H1 (cell line): ENCODE measurements around the gene DOP1B. TPM values are rescaled to one million over a fixed set of nuclear protein-coding genes. Genes with fewer than 3 reads are reported as not detected.

Source experiments
- CTCF ChIA-PET: fragments of 300-600 bp; sonication (Branson Sonifier 250); formaldehyde crosslinking; loops from one replicate; lab custom pipeline; 2021; ENCODE audit not compliant: partially characterized antibody; lab: Charles Lee
- POLR2A ChIA-PET: fragments of 300-600 bp; sonication (Branson Sonifier 250); formaldehyde crosslinking; loops from one replicate; lab custom pipeline; 2021; ENCODE audit warnings: inconsistent platforms; ENCODE audit not compliant: partially characterized antibody; lab: Charles Lee
- DNase-seq, 2 experiments: peaks; one replicate each; pipeline versions ENCODE4 v3.0.0 to v3.0.0-alpha.2; 2010 to 2022; ENCODE audit warnings: low spot score in 2 of 2, low read depth in 1 of 2, mixed read lengths in 1 of 2
- FAIRE-seq: peaks from 2 replicates; lab custom pipeline; 2011; peaks lifted over from hg19 to GRCh38; lab: Jason Lieb, UNC
- H2AFZ ChIP-seq: 2 replicates; pipeline ENCODE4 v1.8.1; 2012; ENCODE audit warnings: low read length, inconsistent platforms
- H2AK5ac ChIP-seq: 2 replicates; pipeline ENCODE4 v1.6.1; 2013; ENCODE audit warnings: low read depth, low read length
- H2BK120ac ChIP-seq: replicated peaks from 2 replicates; pipeline ENCODE3; 2013; ENCODE audit warnings: low read depth, low read length, inconsistent platforms
- H2BK12ac ChIP-seq: 2 replicates; pipeline ENCODE4 v1.6.1; 2013; ENCODE audit warnings: low read depth, low read length
- H2BK15ac ChIP-seq: 2 replicates; pipeline ENCODE4 v1.6.1; 2013; ENCODE audit warnings: low read length
- H2BK20ac ChIP-seq: 2 replicates; pipeline ENCODE4 v1.6.1; 2013; ENCODE audit warnings: low read length
- H2BK5ac ChIP-seq: 2 replicates; pipeline ENCODE4 v1.6.1; 2013; ENCODE audit warnings: low read depth, low read length
- H3K14ac ChIP-seq: 2 replicates; pipeline ENCODE4 v1.6.1; 2013; ENCODE audit warnings: inconsistent platforms; ENCODE audit not compliant: insufficient read length
- H3K18ac ChIP-seq: 2 replicates; pipeline ENCODE4 v1.6.1; 2013; ENCODE audit warnings: low read length; ENCODE audit errors: extremely low read depth
- H3K23ac ChIP-seq: 2 replicates; pipeline ENCODE4 v1.6.1; 2013; ENCODE audit warnings: inconsistent platforms; ENCODE audit not compliant: insufficient read length
- H3K23me2 ChIP-seq: 2 replicates; pipeline ENCODE4 v1.6.1; 2013; ENCODE audit warnings: low read depth, low read length
- H3K27ac ChIP-seq: 2 replicates; pipeline ENCODE4 v1.6.1; 2011; ENCODE audit warnings: low read depth, low read length, inconsistent platforms
- H3K27me3 ChIP-seq, 4 experiments: replicated peaks in 1 of 4; 1 replicate in 1 of 4; 2 replicates in 3 of 4; pipeline versions ENCODE4 v1.6.1 to v1.8.1; 2011 to 2013; ENCODE audit warnings: low read length in 3 of 4, mild to moderate bottlenecking in 3 of 4, inconsistent platforms in 2 of 4, mixed read lengths in 2 of 4, moderate library complexity in 1 of 4; ENCODE audit not compliant: control insufficient read depth in 3 of 4, insufficient read depth in 3 of 4; ENCODE audit errors: extremely low read depth in 1 of 4
- H3K36me3 ChIP-seq, 4 experiments: 2 replicates each; pipeline versions ENCODE4 v1.6.1 to v1.8.1; 2011 to 2013; ENCODE audit warnings: mild to moderate bottlenecking in 4 of 4, low read length in 3 of 4, moderate library complexity in 2 of 4, control low read depth in 1 of 4, inconsistent platforms in 1 of 4; ENCODE audit not compliant: insufficient read depth in 4 of 4, control insufficient read depth in 2 of 4
- H3K4ac ChIP-seq: replicated peaks from 2 replicates; pipeline ENCODE3; 2013; ENCODE audit warnings: low read length, low read depth, mixed read lengths, inconsistent platforms; ENCODE audit not compliant: insufficient read length
- H3K4me1 ChIP-seq, 4 experiments: replicated peaks in 1 of 4; 1 replicate in 1 of 4; 2 replicates in 3 of 4; pipeline versions ENCODE4 v1.6.1 to v1.8.1; 2011 to 2013; ENCODE audit warnings: low read length in 3 of 4, inconsistent platforms in 2 of 4, mixed read lengths in 1 of 4; ENCODE audit not compliant: insufficient read depth in 4 of 4, control insufficient read depth in 3 of 4
- H3K4me2 ChIP-seq, 2 experiments: 2 replicates each; pipeline versions ENCODE4 v1.6.1 to v1.8.1; 2011 to 2013; ENCODE audit warnings: low read depth in 2 of 2, low read length in 2 of 2, control low read depth in 1 of 2, inconsistent platforms in 1 of 2, mild to moderate bottlenecking in 1 of 2; ENCODE audit not compliant: insufficient read depth in 1 of 2
- H3K4me3 ChIP-seq, 4 experiments: fragments of 200-600, 300-600 bp in 1 of 4; sonication (generic), shearing (Covaris generic), sonication (Bioruptor Twin) in 1 of 4; 2 replicates each; pipeline versions ENCODE4 v1.5.1 to v1.8.1; 2011 to 2016; ENCODE audit warnings: low read length in 4 of 4, low read depth in 3 of 4, control low read depth in 2 of 4, inconsistent platforms in 2 of 4, mild to moderate bottlenecking in 2 of 4, mixed read lengths in 1 of 4, moderate library complexity in 1 of 4; ENCODE audit not compliant: insufficient read depth in 2 of 4; ENCODE audit errors: extremely low read depth in 1 of 4
- H3K56ac ChIP-seq: replicated peaks from 2 replicates; pipeline ENCODE3; 2013; ENCODE audit warnings: low read depth, mild to moderate bottlenecking, mixed read lengths, low read length, inconsistent platforms; ENCODE audit not compliant: insufficient read length
- H3K79me1 ChIP-seq: 2 replicates; pipeline ENCODE4 v1.6.1; 2013; ENCODE audit warnings: low read depth, low read length, control low read depth
- H3K79me2 ChIP-seq, 2 experiments: 2 replicates each; pipeline versions ENCODE4 v1.6.1 to v1.8.1; 2012 to 2013; ENCODE audit warnings: low read length in 2 of 2, mild to moderate bottlenecking in 2 of 2, inconsistent platforms in 1 of 2; ENCODE audit not compliant: insufficient read depth in 2 of 2, control insufficient read depth in 1 of 2
- H3K9ac ChIP-seq, 4 experiments: replicated peaks in 1 of 4; 1 replicate in 1 of 4; 2 replicates in 3 of 4; pipeline versions ENCODE4 v1.6.1 to v1.8.1; 2011 to 2013; ENCODE audit warnings: low read depth in 3 of 4, low read length in 3 of 4, control low read depth in 2 of 4, mild to moderate bottlenecking in 2 of 4, moderate library complexity in 2 of 4, inconsistent platforms in 1 of 4; ENCODE audit errors: extremely low read depth in 1 of 4
- H3K9me3 ChIP-seq, 2 experiments: 2 replicates each; pipeline versions ENCODE4 v1.6.1 to v1.8.1; 2012 to 2013; ENCODE audit warnings: mild to moderate bottlenecking in 2 of 2, moderate library complexity in 2 of 2, control low read depth in 1 of 2, inconsistent platforms in 1 of 2, low read depth in 1 of 2, low read length in 1 of 2, mixed read lengths in 1 of 2; ENCODE audit not compliant: insufficient read depth in 2 of 2
- H4K20me1 ChIP-seq, 2 experiments: replicated peaks in 1 of 2; 2 replicates each; pipeline versions ENCODE3 to v1.8.1; 2011 to 2013; ENCODE audit warnings: inconsistent platforms in 2 of 2, low read length in 2 of 2, mild to moderate bottlenecking in 1 of 2; ENCODE audit not compliant: insufficient read depth in 2 of 2, control insufficient read depth in 1 of 2
- H4K5ac ChIP-seq: 2 replicates; pipeline ENCODE4 v1.6.1; 2013; ENCODE audit warnings: low read length, low read depth, mixed read lengths, inconsistent platforms; ENCODE audit not compliant: insufficient read length
- H4K8ac ChIP-seq: 2 replicates; pipeline ENCODE4 v1.8.0; 2013; ENCODE audit warnings: mild to moderate bottlenecking, moderate library complexity, low read length, inconsistent platforms; ENCODE audit not compliant: insufficient read depth; ENCODE audit errors: extremely low read depth
- H4K91ac ChIP-seq: replicated peaks from 2 replicates; pipeline ENCODE3; 2013; ENCODE audit warnings: low read length, mixed read lengths, inconsistent platforms; ENCODE audit not compliant: insufficient read length
- EP300 ChIP-seq, 2 experiments: IDR thresholded peaks; 1 replicate in 1 of 2; 2 replicates in 1 of 2; pipeline ENCODE4 v1.6.1; 2011 to 2012; ENCODE audit warnings: low read depth in 2 of 2, low read length in 2 of 2, mild to moderate bottlenecking in 2 of 2, borderline replicate concordance in 1 of 2, inconsistent platforms in 1 of 2, moderate library complexity in 1 of 2
- GABPA ChIP-seq: IDR thresholded peaks from 2 replicates; pipeline ENCODE4 v1.6.1; 2011; ENCODE audit warnings: mild to moderate bottlenecking, low read length, moderate library complexity, borderline replicate concordance; ENCODE audit not compliant: insufficient read depth
- GTF2F1 ChIP-seq: IDR thresholded peaks from 2 replicates; pipeline ENCODE4 v1.6.1; 2012; ENCODE audit warnings: low read depth, low read length, improper control_type of control experiment, borderline replicate concordance
- HDAC6 ChIP-seq: IDR thresholded peaks from one replicate; pipeline ENCODE4 v1.7.1; 2012; ENCODE audit warnings: low read depth, mild to moderate bottlenecking, inconsistent platforms, low read length, moderate library complexity
- NRF1 ChIP-seq: IDR thresholded peaks from 2 replicates; pipeline ENCODE4 v1.6.1; 2011; ENCODE audit warnings: mild to moderate bottlenecking, low read depth, low read length, improper control_type of control experiment
- PHF8 ChIP-seq: fragments of 200-600 bp; sonication (generic); conservative IDR thresholded peaks from 2 replicates; pipeline ENCODE4 v1.7.1; 2012; ENCODE audit warnings: low read depth, mild to moderate bottlenecking, inconsistent platforms, low read length, moderate library complexity
- TBP ChIP-seq: IDR thresholded peaks from 2 replicates; pipeline ENCODE4 v1.6.1; 2011; ENCODE audit warnings: low read depth, low read length, improper control_type of control experiment
- WGBS, 2 experiments: shearing (Covaris generic) in 1 of 2; methylation state at CpG; one replicate each; pipeline versions ENCODE4 v1.1.6 to v1.1.7; 2013 to 2015; ENCODE audit warnings: low lambda C conversion rate in 2 of 2, mixed read lengths in 2 of 2, inconsistent platforms in 1 of 2, low coverage in 1 of 2, missing lambda C conversion rate in 1 of 2; ENCODE audit not compliant: insufficient replicate concordance in 2 of 2, insufficient coverage in 1 of 2, insufficient read length in 1 of 2; ENCODE audit errors: extremely low coverage in 1 of 2, missing lambda C conversion rate in 1 of 2; 5-methylcytosine and 5-hydroxymethylcytosine counted together
- polyA plus RNA-seq, 7 experiments: library from polyadenylated mRNA; depleted of rRNA in 3 of 7; stranded (reverse) in 5 of 7; unstranded in 2 of 7; fragments of >200 nt in 5 of 7; fragments of 200-250 nt in 2 of 7; gene quantifications; 1 replicate in 5 of 7; 2 replicates in 1 of 7; 4 replicates in 1 of 7; pipeline versions ENCODE4 v1.2.1 to v1.2.3, GENCODE V29; 2011 to 2013; ENCODE audit warnings: missing spikeins in 2 of 7, mixed read lengths in 2 of 7
- total RNA-seq: library from RNA; stranded (reverse); fragmentation: NEBNext Ultra II Directional; extraction: Animal tissue kit (Norgen Biotek cat#: 25700); gene quantifications from 2 replicates; pipeline ENCODE4 v1.2.1, GENCODE V29; 2021
- TF ChIP-seq, protein P1 (sequence below), 3 experiments: IDR thresholded peaks; 1 replicate in 2 of 3; 2 replicates in 1 of 3; pipeline versions ENCODE4 v1.5.1 to v1.6.1; 2011; ENCODE audit warnings: low read length in 3 of 3, mild to moderate bottlenecking in 3 of 3, inconsistent platforms in 2 of 3, low read depth in 1 of 3, moderate library complexity in 1 of 3; ENCODE audit not compliant: insufficient read depth in 1 of 3; ENCODE audit errors: control extremely low read depth in 1 of 3

DOP1B gene
- total and polyA plus RNA-seq, 2 of the 8 experiments (the other 6 are each of a cell fraction or from before 2014, with no cell fraction given): 2.8 to 9.9 TPM

DNA sequence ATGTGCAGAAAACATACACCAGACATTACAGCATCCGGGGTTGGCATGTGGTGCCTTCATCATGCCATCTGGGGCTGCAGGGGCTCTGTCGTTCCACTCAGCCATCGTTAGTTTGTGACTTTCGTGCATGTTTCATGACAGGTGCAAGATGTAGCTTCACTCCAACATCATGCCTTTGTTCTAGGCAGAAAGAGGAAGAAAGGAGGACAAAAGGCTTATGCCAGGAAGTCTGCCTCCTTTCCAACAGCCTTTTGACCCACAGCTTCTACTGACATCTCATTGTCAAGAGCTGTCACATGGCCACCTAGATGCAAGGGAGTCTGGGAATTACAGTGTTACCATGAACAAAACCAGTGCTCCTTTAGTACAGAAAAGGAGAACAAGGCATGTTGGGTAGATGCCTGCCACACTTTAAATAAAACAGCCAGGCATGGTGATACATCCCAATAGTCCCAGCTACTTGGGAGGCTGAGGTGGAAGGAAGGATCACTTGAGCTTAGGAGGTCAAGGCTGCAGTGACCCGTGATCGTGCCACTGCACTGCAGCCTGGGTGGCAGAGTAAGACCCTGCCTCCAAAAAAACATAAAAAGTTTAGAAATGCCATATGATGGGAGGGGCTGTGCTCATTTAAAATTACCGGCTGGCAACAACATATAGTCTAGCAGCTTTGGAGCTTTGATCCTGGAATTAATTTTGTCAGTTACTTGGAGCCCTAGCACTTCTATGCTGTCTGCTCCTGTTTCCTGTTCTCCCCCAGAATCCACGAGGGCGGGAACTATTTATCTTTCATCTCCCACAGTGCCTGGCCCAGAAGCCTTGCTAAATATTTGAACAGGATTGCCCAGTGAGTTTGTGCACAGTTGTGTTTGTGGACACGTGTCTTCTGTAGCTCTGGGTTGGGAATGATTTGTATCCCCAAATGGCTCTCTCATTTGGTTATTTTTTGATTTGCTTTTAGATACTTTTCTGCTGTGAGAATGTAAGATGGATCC lies 7.4 kb downstream of the DOP1B start:
- Histone ChIP-seq H3K4me1 (no peaks in the 10 kb centered on the region), H3K23ac (no peak overlapping the region), H3K79me1 (0 out of 2 replicates have a peak, but pooled peaks cover 4% of the 10 kb centered on the region), H2BK20ac (no peak overlapping the region), H3K18ac (no peak overlapping the region), H4K91ac (no peak overlapping the region), H3K23me2 (no peaks in the 10 kb centered on the region), H2AK5ac (no peak overlapping the region), H4K8ac (no peak overlapping the region), H3K14ac (no peak overlapping the region), H2BK5ac (no peak overlapping the region), H2BK12ac (no peak overlapping the region), H3K4me3 (no peak overlapping the region), H3K27ac (no peak overlapping the region), H4K20me1 (peaks cover 0 to 1% of the 10 kb centered on the region in 2 experiments), H2BK15ac (no peak overlapping the region), H3K9ac (no peak overlapping the region), H3K56ac (no peak overlapping the region), H4K5ac (no peak overlapping the region), H3K27me3 (no peaks in the 10 kb centered on the region), H3K36me3 (no peaks in the 10 kb centered on the region), H3K4ac (no peak overlapping the region), H3K9me3 (no peaks in the 10 kb centered on the region), H3K4me2 (no peak overlapping the region), H2AFZ (no peak overlapping the region), H3K79me2 (peaks cover 0 to 2% of the 10 kb centered on the region in 2 experiments; a peak in 1 of 4 replicates), H2BK120ac (no peak overlapping the region)
- POLR2A ChIA-PET: interaction anchor here (0.8 to 1.0 kb wide), 2 partner anchors 8 to 160 kb away, joined by 3 read pairs; no protein-coding TSS in a partner anchor
- FAIRE-seq: no peak
- CTCF ChIA-PET: interaction anchor here (0.6 to 3.0 kb wide), 13 partner anchors 9 to 180 kb away, joined by 3 to 16 read pairs (median 4); no protein-coding TSS in a partner anchor
- 89% methylated on average over 10 of the region's 10 CpGs; no CpG with 5 or more reads in 1 of the 2 experiments for WGBS, 2 experiments
- no peak for DNase-seq
- TF ChIP-seq GABPA: no peak
- TF ChIP-seq HDAC6: no peak
- no peak for TF ChIP-seq TBP
- no peak for TF ChIP-seq NRF1
- no peak for TF ChIP-seq GTF2F1
- no peak for TF ChIP-seq EP300 (IDR thresholded peaks at IDR 0.05; ENCODE audit: borderline replicate concordance in 1 of 2, low read depth in 2 of 2, low read length in 2 of 2)
- no peak for TF ChIP-seq PHF8
- TF ChIP-seq, protein P1, sequence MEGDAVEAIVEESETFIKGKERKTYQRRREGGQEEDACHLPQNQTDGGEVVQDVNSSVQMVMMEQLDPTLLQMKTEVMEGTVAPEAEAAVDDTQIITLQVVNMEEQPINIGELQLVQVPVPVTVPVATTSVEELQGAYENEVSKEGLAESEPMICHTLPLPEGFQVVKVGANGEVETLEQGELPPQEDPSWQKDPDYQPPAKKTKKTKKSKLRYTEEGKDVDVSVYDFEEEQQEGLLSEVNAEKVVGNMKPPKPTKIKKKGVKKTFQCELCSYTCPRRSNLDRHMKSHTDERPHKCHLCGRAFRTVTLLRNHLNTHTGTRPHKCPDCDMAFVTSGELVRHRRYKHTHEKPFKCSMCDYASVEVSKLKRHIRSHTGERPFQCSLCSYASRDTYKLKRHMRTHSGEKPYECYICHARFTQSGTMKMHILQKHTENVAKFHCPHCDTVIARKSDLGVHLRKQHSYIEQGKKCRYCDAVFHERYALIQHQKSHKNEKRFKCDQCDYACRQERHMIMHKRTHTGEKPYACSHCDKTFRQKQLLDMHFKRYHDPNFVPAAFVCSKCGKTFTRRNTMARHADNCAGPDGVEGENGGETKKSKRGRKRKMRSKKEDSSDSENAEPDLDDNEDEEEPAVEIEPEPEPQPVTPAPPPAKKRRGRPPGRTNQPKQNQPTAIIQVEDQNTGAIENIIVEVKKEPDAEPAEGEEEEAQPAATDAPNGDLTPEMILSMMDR (IDR thresholded peaks at IDR 0.05; ENCODE audit: control extremely low read depth in 1 of 3, insufficient read depth in 1 of 3, low read depth in 1 of 3, low read length in 3 of 3): no peak
